ENCODE data around the gene LIPI. TPM values are rescaled to one million over a fixed set of nuclear protein-coding genes. Genes with fewer than 3 reads are reported as not detected.

The LIPI gene
- total RNA-seq, 1 donor from 2014 or later: not detected

DNA sequence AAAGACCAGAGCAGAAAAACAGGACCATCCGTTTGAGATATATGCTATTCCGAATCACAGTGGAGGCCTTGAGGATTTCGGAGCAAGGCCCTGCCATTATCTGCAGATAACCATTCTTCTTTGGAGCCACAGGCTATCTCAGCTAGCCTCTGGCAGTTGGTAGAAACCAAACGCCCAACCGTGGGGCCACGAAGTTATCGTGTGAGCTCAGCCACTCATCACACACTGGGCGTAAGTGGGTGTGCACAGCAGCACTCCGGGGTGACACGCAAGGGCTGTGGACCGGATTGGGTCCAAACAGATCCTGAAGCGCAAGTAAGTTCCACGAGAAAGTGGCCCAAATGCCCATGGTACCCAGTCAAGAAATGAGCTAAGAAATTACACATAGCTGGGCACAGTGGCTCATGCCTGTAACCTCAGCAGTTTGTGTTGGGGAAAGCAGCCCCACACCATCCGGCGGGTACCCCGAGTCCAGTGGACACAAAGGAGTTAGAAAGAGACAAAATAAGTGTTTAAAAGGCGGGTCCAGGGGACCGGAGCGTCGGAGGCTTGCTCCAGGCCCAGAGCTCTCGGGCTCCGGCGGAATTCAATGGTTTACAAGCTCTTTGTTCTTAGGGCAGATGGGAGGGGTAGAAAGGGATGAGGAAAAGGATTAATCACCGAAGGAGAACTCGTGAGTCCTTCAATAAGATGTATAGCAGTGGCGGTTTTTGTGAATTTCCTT lies 130.6 kb downstream of the LIPI start:
- no peaks in the 10 kb centered on the region for H3K27me3 Mint-ChIP-seq (ENCODE audit: low read depth)
- H3K4me1 Mint-ChIP-seq: no peaks in the 10 kb centered on the region
- H3K36me3 Mint-ChIP-seq: peaks cover 15% of the 10 kb centered on the region
- peaks cover 41% of the 10 kb centered on the region for H3K9me3 Mint-ChIP-seq
- no peak for DNase-seq (ENCODE audit: low spot score in 2 of 2, unreplicated experiment in 2 of 2)
- H3K4me3 Mint-ChIP-seq: no peak overlapping the region
- peak overlapping the region; percentile 11 for H3K27ac Mint-ChIP-seq
- TF ChIP-seq, protein P1, sequence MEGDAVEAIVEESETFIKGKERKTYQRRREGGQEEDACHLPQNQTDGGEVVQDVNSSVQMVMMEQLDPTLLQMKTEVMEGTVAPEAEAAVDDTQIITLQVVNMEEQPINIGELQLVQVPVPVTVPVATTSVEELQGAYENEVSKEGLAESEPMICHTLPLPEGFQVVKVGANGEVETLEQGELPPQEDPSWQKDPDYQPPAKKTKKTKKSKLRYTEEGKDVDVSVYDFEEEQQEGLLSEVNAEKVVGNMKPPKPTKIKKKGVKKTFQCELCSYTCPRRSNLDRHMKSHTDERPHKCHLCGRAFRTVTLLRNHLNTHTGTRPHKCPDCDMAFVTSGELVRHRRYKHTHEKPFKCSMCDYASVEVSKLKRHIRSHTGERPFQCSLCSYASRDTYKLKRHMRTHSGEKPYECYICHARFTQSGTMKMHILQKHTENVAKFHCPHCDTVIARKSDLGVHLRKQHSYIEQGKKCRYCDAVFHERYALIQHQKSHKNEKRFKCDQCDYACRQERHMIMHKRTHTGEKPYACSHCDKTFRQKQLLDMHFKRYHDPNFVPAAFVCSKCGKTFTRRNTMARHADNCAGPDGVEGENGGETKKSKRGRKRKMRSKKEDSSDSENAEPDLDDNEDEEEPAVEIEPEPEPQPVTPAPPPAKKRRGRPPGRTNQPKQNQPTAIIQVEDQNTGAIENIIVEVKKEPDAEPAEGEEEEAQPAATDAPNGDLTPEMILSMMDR (IDR thresholded peaks at IDR 0.05; ENCODE audit: unreplicated experiment): no peak

DNA sequence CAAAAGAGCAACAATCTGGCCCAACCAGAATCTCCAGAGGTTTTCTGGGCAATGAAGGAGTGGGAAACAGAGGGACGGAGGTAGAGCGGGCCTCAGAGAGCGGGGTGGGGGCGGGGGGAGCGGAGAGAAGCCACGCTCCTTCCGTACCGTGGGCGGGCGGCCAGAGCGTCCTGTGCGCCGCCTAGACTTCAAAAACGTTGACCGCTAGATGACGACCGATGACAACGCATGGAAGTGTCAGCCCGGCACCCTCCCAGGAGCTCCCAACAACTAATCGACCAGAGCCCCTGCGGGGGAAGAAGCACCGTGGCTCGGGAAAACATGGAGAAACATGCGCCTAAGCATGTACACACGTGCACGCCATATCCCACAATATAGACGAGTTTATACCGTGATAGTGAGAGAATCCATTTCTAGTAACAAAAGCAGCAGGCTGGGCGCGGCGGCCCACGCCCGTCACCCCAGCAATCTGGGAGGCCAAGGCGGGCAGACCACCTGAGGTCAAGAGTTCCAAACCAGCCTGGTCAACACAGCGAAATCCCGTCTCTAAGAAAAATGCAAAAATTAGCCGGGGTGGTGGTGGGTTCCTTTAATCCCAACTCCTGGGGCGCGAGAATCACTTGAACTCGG lies 131.9 kb downstream of the LIPI start:
- H3K36me3 Mint-ChIP-seq: peaks cover 22% of the 10 kb centered on the region
- no peak overlapping the region for H3K4me3 Mint-ChIP-seq
- no peak overlapping the region for H3K27ac Mint-ChIP-seq
- H3K9me3 Mint-ChIP-seq: peaks cover 50% of the 10 kb centered on the region
- DNase-seq (ENCODE audit: low spot score in 2 of 2, unreplicated experiment in 2 of 2): no peak
- H3K27me3 Mint-ChIP-seq (ENCODE audit: low read depth): no peaks in the 10 kb centered on the region
- no peaks in the 10 kb centered on the region for H3K4me1 Mint-ChIP-seq
- TF ChIP-seq, protein P1 (IDR thresholded peaks at IDR 0.05; ENCODE audit: unreplicated experiment): no peak

DNA sequence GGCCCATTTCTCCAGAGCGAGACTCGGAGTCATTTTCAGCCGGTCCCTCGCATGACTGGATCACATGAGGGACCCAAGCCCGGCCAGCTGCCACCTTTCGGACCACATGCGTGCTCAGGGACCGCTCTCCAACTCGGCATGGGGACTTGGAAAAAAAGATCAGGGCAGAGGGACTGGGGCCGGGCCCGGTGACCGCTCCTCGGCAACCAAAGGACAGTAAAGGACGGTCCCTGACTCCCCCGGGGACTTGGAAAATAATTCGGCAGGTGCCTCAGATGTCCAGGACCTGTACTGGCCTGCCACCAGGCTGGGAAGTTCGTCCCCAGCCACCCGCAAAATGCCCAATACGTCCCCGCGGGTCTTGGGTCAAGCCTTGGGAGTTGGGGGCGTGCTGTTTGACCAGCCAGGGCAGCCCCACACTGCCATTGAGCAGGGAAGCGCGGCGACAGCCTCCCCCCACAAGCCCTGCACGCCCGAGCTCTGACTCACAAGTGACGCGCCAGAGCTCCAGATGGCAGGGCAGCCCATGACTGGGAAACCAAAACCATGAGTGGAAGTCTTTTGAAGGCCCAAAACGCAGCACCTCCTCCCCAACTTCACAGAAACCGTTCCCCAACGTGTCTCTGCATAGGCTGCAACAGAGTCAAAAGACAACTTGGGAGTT lies 134.5 kb downstream of the LIPI start:
- TF ChIP-seq, protein P1 (IDR thresholded peaks at IDR 0.05; ENCODE audit: unreplicated experiment): no peak
- DNase-seq (ENCODE audit: low spot score in 2 of 2, unreplicated experiment in 2 of 2): no peak
- H3K27ac Mint-ChIP-seq: no peak overlapping the region
- H3K4me3 Mint-ChIP-seq: no peak overlapping the region
- no peaks in the 10 kb centered on the region for H3K4me1 Mint-ChIP-seq
- H3K27me3 Mint-ChIP-seq (ENCODE audit: low read depth): no peaks in the 10 kb centered on the region
- H3K36me3 Mint-ChIP-seq: peaks cover 13% of the 10 kb centered on the region
- peaks cover 44% of the 10 kb centered on the region for H3K9me3 Mint-ChIP-seq

DNA sequence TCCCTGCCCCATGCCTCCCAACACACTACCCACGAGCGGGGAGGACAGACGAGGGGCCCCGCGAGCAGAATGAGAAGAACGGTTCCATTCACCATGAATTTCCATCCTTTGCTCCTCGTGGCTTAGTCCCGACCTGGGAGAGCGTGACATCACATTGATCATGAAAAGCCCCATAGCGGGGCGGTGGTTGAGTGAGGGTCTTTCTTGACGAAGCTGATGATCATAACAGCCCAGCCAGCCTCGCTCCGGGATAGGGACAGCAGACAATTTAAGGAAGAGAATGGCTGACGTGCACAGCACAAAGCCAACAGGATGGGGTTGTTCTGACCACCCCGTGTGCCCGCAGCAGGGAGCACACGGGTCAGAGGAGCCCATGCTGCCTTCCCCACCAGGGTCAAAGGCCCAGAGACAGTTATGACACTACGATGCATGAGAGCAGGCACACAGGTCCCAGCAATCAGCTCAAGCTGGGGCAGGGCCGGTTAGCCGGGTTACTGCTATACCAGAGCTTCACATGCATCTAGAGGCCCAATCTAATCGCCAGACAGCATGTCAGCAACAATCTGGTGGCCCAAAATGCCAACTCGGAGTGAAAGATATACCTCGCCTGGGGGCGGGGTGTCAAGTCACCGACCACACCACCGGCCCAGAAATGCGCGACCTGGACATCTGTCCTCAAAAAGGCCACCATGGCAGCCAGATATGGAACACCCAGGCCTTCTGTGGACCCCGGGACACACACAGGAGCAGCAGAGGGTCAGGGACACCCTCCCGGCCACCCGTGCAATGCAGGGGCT lies 135.2 kb downstream of the LIPI start:
- H3K36me3 Mint-ChIP-seq: peaks cover 11% of the 10 kb centered on the region
- peaks cover 43% of the 10 kb centered on the region for H3K9me3 Mint-ChIP-seq
- H3K4me3 Mint-ChIP-seq: no peak overlapping the region
- TF ChIP-seq, protein P1 (IDR thresholded peaks at IDR 0.05; ENCODE audit: unreplicated experiment): no peak
- no peak for DNase-seq (ENCODE audit: low spot score in 2 of 2, unreplicated experiment in 2 of 2)
- H3K4me1 Mint-ChIP-seq: no peaks in the 10 kb centered on the region
- H3K27ac Mint-ChIP-seq: no peak overlapping the region
- no peaks in the 10 kb centered on the region for H3K27me3 Mint-ChIP-seq (ENCODE audit: low read depth)

DNA sequence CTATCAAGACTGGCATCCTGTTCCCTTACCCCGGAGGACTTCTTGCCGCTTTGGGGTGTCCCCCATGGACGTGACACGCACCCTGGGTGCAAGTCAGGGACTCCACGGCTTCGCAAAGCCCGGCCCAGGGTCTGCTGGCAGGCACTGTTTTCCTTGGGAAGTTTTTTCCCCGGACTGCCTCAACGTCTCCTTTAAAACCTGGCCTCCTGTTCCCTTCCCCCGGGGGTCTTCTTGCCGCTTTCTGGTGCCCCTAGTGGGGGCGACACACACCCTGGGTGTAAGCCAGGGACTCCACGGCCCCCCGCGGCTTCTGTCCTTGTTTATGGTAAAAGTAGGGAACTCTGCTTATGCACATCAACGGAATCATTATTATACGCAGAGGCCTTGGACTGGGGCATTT lies 136.6 kb downstream of the LIPI start:
- Mint-ChIP-seq H3K27me3 (ENCODE audit: low read depth) (no peaks in the 10 kb centered on the region), H3K36me3 (peaks cover 10% of the 10 kb centered on the region), H3K9me3 (peaks cover 33% of the 10 kb centered on the region), H3K4me3 (no peak overlapping the region), H3K4me1 (no peaks in the 10 kb centered on the region), H3K27ac (no peak overlapping the region)
- DNase-seq (ENCODE audit: low spot score in 2 of 2, unreplicated experiment in 2 of 2): no peak
- TF ChIP-seq, protein P1 (IDR thresholded peaks at IDR 0.05; ENCODE audit: unreplicated experiment): no peak
